Neutrophil (primary cell): ENCODE results near the gene CAB39.

ENCODE experiments used
- H3K27ac ChIP-seq: fragments of 200-600 bp; sonication (generic); 2 replicates; pipeline ENCODE4 v1.5.1; 2016; ENCODE audit warnings: mild to moderate bottlenecking, moderate library complexity
- H3K27me3 ChIP-seq: fragments of 200-600 bp; sonication (generic); 2 replicates; pipeline ENCODE4 v1.6.0; 2016; ENCODE audit warnings: mild to moderate bottlenecking
- H3K36me3 ChIP-seq: fragments of 200-600 bp; sonication (generic); 2 replicates; pipeline ENCODE4 v1.5.1; 2017
- H3K4me1 ChIP-seq, 2 experiments: fragments of 200-600 bp in 1 of 2; sonication (generic) in 1 of 2; 1 replicate in 1 of 2; 2 replicates in 1 of 2; pipeline versions ENCODE4 v1.5.1 to v1.6.1; 2013 to 2016; ENCODE audit warnings: low read depth in 1 of 2, low read length in 1 of 2, mild to moderate bottlenecking in 1 of 2, moderate library complexity in 1 of 2; ENCODE audit not compliant: control insufficient read depth in 1 of 2, insufficient read depth in 1 of 2
- H3K4me3 ChIP-seq, 2 experiments: fragments of 200-600 bp in 1 of 2; sonication (generic) in 1 of 2; 1 replicate in 1 of 2; 2 replicates in 1 of 2; pipeline ENCODE4 v1.5.1; 2013 to 2016; ENCODE audit warnings: low read depth in 1 of 2, low read length in 1 of 2, mild to moderate bottlenecking in 1 of 2, moderate library complexity in 1 of 2
- H3K9me3 ChIP-seq: fragments of 200-600 bp; sonication (generic); 2 replicates; pipeline ENCODE4 v1.5.1; 2016
- TF ChIP-seq, protein P1 (sequence below): fragments of 200-600 bp; sonication (generic); IDR thresholded peaks from 2 replicates; pipeline ENCODE4 v1.5.1; 2016; ENCODE audit warnings: antibody characterized with exemption

Gene CAB39

GRCh38 chr2:230819433-230819832 is 106.8 kb downstream of the CAB39 start:
- Histone ChIP-seq H3K27me3 (no peaks in the 10 kb centered on the region), H3K36me3 (peaks cover 84% of the 10 kb centered on the region), H3K9me3 (no peaks in the 10 kb centered on the region), H3K4me1 (peaks cover 2 to 3% of the 10 kb centered on the region in 2 experiments), H3K27ac (no peak overlapping the region), H3K4me3 (no peak overlapping the region)
- TF ChIP-seq, protein P1, sequence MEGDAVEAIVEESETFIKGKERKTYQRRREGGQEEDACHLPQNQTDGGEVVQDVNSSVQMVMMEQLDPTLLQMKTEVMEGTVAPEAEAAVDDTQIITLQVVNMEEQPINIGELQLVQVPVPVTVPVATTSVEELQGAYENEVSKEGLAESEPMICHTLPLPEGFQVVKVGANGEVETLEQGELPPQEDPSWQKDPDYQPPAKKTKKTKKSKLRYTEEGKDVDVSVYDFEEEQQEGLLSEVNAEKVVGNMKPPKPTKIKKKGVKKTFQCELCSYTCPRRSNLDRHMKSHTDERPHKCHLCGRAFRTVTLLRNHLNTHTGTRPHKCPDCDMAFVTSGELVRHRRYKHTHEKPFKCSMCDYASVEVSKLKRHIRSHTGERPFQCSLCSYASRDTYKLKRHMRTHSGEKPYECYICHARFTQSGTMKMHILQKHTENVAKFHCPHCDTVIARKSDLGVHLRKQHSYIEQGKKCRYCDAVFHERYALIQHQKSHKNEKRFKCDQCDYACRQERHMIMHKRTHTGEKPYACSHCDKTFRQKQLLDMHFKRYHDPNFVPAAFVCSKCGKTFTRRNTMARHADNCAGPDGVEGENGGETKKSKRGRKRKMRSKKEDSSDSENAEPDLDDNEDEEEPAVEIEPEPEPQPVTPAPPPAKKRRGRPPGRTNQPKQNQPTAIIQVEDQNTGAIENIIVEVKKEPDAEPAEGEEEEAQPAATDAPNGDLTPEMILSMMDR = no peak

- TF ChIP-seq, protein P1 = no peak
- Histone ChIP-seq H3K4me1 (peaks cover 5 to 6% of the 10 kb centered on the region in 2 experiments), H3K4me3 (no peak overlapping the region), H3K27ac (peak overlapping the region; percentile 18), H3K9me3 (no peaks in the 10 kb centered on the region), H3K36me3 (peaks cover 66% of the 10 kb centered on the region), H3K27me3 (peaks cover 18% of the 10 kb centered on the region)
Observed at GRCh38 chr2:230821261-230821990, 108.8 kb downstream of the CAB39 start.

- TF ChIP-seq, protein P1 = no peak
- Histone ChIP-seq H3K9me3 (no peaks in the 10 kb centered on the region), H3K27me3 (peaks cover 24% of the 10 kb centered on the region), H3K27ac (no peak overlapping the region), H3K36me3 (peaks cover 59% of the 10 kb centered on the region), H3K4me3 (no peak overlapping the region), H3K4me1 (peaks cover 5 to 6% of the 10 kb centered on the region in 2 experiments)
Observed at GRCh38 chr2:230821991-230822520, 109.4 kb downstream of the CAB39 start.

GRCh38 chr2:230823264-230823964 is 110.8 kb downstream of the CAB39 start:
- Histone ChIP-seq H3K4me3 (no peak overlapping the region), H3K36me3 (peaks cover 46% of the 10 kb centered on the region), H3K9me3 (no peaks in the 10 kb centered on the region), H3K27me3 (peaks cover 38% of the 10 kb centered on the region), H3K4me1 (peaks cover 14 to 16% of the 10 kb centered on the region in 2 experiments), H3K27ac (no peak overlapping the region)
- TF ChIP-seq, protein P1 = no peak

- peaks cover 14 to 18% of the 10 kb centered on the region in 2 experiments for H3K4me1 ChIP-seq
- peaks cover 48% of the 10 kb centered on the region for H3K27me3 ChIP-seq
- H3K27ac ChIP-seq = no peak overlapping the region
- H3K36me3 ChIP-seq = peaks cover 35% of the 10 kb centered on the region
- TF ChIP-seq, protein P1 = peak; percentile 51
- no peaks in the 10 kb centered on the region for H3K9me3 ChIP-seq
- H3K4me3 ChIP-seq = no peak overlapping the region
Observed at GRCh38 chr2:230824406-230824978, 111.8 kb downstream of the CAB39 start.
